Activated CD8-positive, alpha-beta memory T cell treated with anti-CD3 and anti-CD28 coated beads for 36 hours (primary cell): ENCODE data around the gene DOHH. TPM values are rescaled to one million over a fixed set of nuclear protein-coding genes. Genes with fewer than 3 reads are reported as not detected.

Experiments used
- CTCF ChIA-PET: fragments of 350-600 bp; sonication (Branson Sonifier 250); formaldehyde crosslinking; loops from one replicate; lab custom pipeline; 2021; ENCODE audit warnings: antibody characterized with exemption; lab: Charles Lee
- POLR2A ChIA-PET: fragments of 350-600 bp; sonication (Branson Sonifier 250); formaldehyde crosslinking; loops from one replicate; lab custom pipeline; 2021; ENCODE audit warnings: antibody characterized with exemption; lab: Charles Lee
- total RNA-seq, 2 experiments: library from RNA; stranded (reverse); gene quantifications; one replicate each; pipeline ENCODE4 v1.2.3, GENCODE V29; 2021

The DOHH gene
- 10 to 100 TPM; 18.8 to 21.4 TPM for total RNA-seq

- CTCF ChIA-PET, result interaction anchor here (0.5 to 1.4 kb wide), 5 partner anchors 10 to 196 kb away, joined by 3 to 5 read pairs (median 4); no protein-coding TSS in a partner anchor
Observed at GRCh38 chr19:3500429-3501101, at the start of gene DOHH. DOHH (minus strand) TSS chr19:3500674; CDS start chr19:3496814, 3,860 bp downstream.

GRCh38 chr19:3549816-3550215 is 49.3 kb upstream of the DOHH start:
- CTCF ChIA-PET, result no interaction called here
- POLR2A ChIA-PET, result interaction anchor here (1.1 kb wide), 1 partner anchor 11 kb away, joined by 3 read pairs; the partner anchor contains the start of gene TEKTIP1

More at GRCh38 chr19:3500429-3501101, at the start of gene DOHH:
- POLR2A ChIA-PET, result no interaction called here

- ChIA-PET CTCF (interaction anchor here (0.5 to 4.7 kb wide), 3 partner anchors 9 to 171 kb away, joined by 3 to 43 read pairs (median 7); partner anchors contain the start of gene MFSD12), POLR2A (no interaction called here)
Observed at GRCh38 chr19:3548606-3549005, 48.1 kb upstream of the DOHH start.

- ChIA-PET POLR2A (no interaction called here), CTCF (interaction anchor here (0.5 to 4.7 kb wide), 3 partner anchors 10 to 171 kb away, joined by 3 to 43 read pairs (median 7); partner anchors contain the start of gene MFSD12)
Observed at GRCh38 chr19:3547767-3548282, 47.4 kb upstream of the DOHH start.

GRCh38 chr19:3547301-3547731 is 46.8 kb upstream of the DOHH start:
- ChIA-PET POLR2A (no interaction called here), CTCF (interaction anchor here (1.5 to 4.7 kb wide), 3 partner anchors 10 to 39 kb away, joined by 3 to 43 read pairs (median 4); partner anchors contain the start of gene MFSD12)

- POLR2A ChIA-PET, result interaction anchor here (1.3 kb wide), 2 partner anchors 8 to 11 kb away, joined by 4 to 5 read pairs; no protein-coding TSS in a partner anchor
- CTCF ChIA-PET, result interaction anchor here (0.5 to 4.7 kb wide), 10 partner anchors 10 to 541 kb away, joined by 3 to 43 read pairs (median 4); partner anchors contain the start of gene MFSD12
Observed at GRCh38 chr19:3546119-3546518, 45.6 kb upstream of the DOHH start.

- CTCF ChIA-PET, result interaction anchor here (0.5 to 4.7 kb wide), 12 partner anchors 9 to 541 kb away, joined by 3 to 43 read pairs (median 4); partner anchors contain the start of gene MFSD12
- POLR2A ChIA-PET, result interaction anchor here (1.3 kb wide), 2 partner anchors 9 to 11 kb away, joined by 4 to 5 read pairs; no protein-coding TSS in a partner anchor
Observed at GRCh38 chr19:3545669-3546034, 45.2 kb upstream of the DOHH start.

- POLR2A ChIA-PET, result interaction anchor here (0.6 kb wide), 1 partner anchor 18 kb away, joined by 4 read pairs; no protein-coding TSS in a partner anchor
- CTCF ChIA-PET, result interaction anchor here (0.6 to 4.7 kb wide), 19 partner anchors 9 to 193 kb away, joined by 3 to 43 read pairs (median 4); partner anchors contain the start of gene MFSD12
Observed at GRCh38 chr19:3544742-3545668, 44.5 kb upstream of the DOHH start.

GRCh38 chr19:3544058-3544376 is 43.5 kb upstream of the DOHH start:
- POLR2A ChIA-PET, result no interaction called here
- CTCF ChIA-PET, result interaction anchor here (0.5 to 1.5 kb wide), 4 partner anchors 10 to 47 kb away, joined by 3 to 6 read pairs (median 4); no protein-coding TSS in a partner anchor

- ChIA-PET CTCF (interaction anchor here (0.5 to 1.5 kb wide), 3 partner anchors 10 to 23 kb away, joined by 3 to 6 read pairs (median 4); no protein-coding TSS in a partner anchor), POLR2A (no interaction called here)
Observed at GRCh38 chr19:3543150-3544057, 42.9 kb upstream of the DOHH start.

GRCh38 chr19:3539756-3540118 is 39.3 kb upstream of the DOHH start:
- POLR2A ChIA-PET, result interaction anchor here (1.1 kb wide), 1 partner anchor 11 kb away, joined by 3 read pairs; no protein-coding TSS in a partner anchor
- CTCF ChIA-PET, result interaction anchor here (0.8 kb wide), 1 partner anchor 65 kb away, joined by 3 read pairs; no protein-coding TSS in a partner anchor

GRCh38 chr19:3538965-3539755 is 38.7 kb upstream of the DOHH start, which contains the start of gene TEKTIP1:
TEKTIP1 (plus strand) TSS chr19:3539174; CDS start chr19:3539178, 4 bp downstream.
- ChIA-PET POLR2A (interaction anchor here (1.1 kb wide), 1 partner anchor 11 kb away, joined by 3 read pairs; no protein-coding TSS in a partner anchor), CTCF (interaction anchor here (0.8 to 1.2 kb wide), 2 partner anchors 15 to 65 kb away, joined by 3 to 8 read pairs; no protein-coding TSS in a partner anchor)

- POLR2A ChIA-PET, result interaction anchor here (1.1 kb wide), 1 partner anchor 12 kb away, joined by 3 read pairs; no protein-coding TSS in a partner anchor
- CTCF ChIA-PET, result interaction anchor here (1.2 kb wide), 1 partner anchor 15 kb away, joined by 8 read pairs; no protein-coding TSS in a partner anchor
Observed at GRCh38 chr19:3538258-3538929, 37.9 kb upstream of the DOHH start.

GRCh38 chr19:3537438-3538240 is 37.2 kb upstream of the DOHH start:
- POLR2A ChIA-PET, result interaction anchor here (0.6 kb wide), 1 partner anchor 38 kb away, joined by 3 read pairs; no protein-coding TSS in a partner anchor
- CTCF ChIA-PET, result no interaction called here

- ChIA-PET CTCF (interaction anchor here (1.5 kb wide), 1 partner anchor 8 kb away, joined by 7 read pairs; no protein-coding TSS in a partner anchor), POLR2A (no interaction called here)
Observed at GRCh38 chr19:3537101-3537437, 36.6 kb upstream of the DOHH start.
